Heart right ventricle (tissue), 16 donors: ENCODE data around the gene PIM1. TPM values are rescaled to one million over a fixed set of nuclear protein-coding genes. Genes with fewer than 3 reads are reported as not detected.

Experiments used
- ATAC-seq, 8 donors: fragments of 200-7000 bp; cut with Tn5 transposase; one replicate each; pipeline ENCODE4 v1.9.1; 2020; ENCODE audit warnings: mild to moderate bottlenecking in 8 of 8, moderate library complexity in 8 of 8, moderate number of reproducible peaks in 1 of 8
- DNase-seq, 2 donors: peaks; one replicate each; pipeline ENCODE4 v3.0.0-alpha.2; 2020
- H3K27ac ChIP-seq, 10 donors: fragments of 200-600 bp; sonication (generic) in 2 of 10; one replicate each; pipeline versions ENCODE4 v1.5.0 to v1.8.0; 2020 to 2022; ENCODE audit warnings: mild to moderate bottlenecking in 3 of 10
- H3K27me3 ChIP-seq, 7 donors: fragments of 200-600 bp; one replicate each; pipeline ENCODE4 v1.8.0; 2021 to 2022; ENCODE audit warnings: mild to moderate bottlenecking in 2 of 7
- H3K36me3 ChIP-seq, 9 donors: fragments of 200-600 bp; sonication (generic) in 1 of 9; one replicate each; pipeline versions ENCODE4 v1.5.0 to v1.8.0; 2020 to 2022; ENCODE audit warnings: mild to moderate bottlenecking in 2 of 9
- H3K4me1 ChIP-seq, 9 donors: fragments of 200-600 bp; sonication (generic) in 1 of 9; one replicate each; pipeline versions ENCODE4 v1.5.0 to v1.8.0; 2020 to 2022; ENCODE audit warnings: mild to moderate bottlenecking in 4 of 9
- H3K4me3 ChIP-seq, 10 donors: fragments of 200-600 bp; sonication (generic) in 2 of 10; one replicate each; pipeline versions ENCODE4 v1.5.0 to v1.8.0; 2020 to 2022; ENCODE audit warnings: mild to moderate bottlenecking in 7 of 10, moderate library complexity in 2 of 10
- H3K9me3 ChIP-seq, 11 donors: fragments of 200-600 bp in 10 of 11; sonication (generic) in 2 of 11; one replicate each; pipeline versions ENCODE4 v1.5.0 to v1.8.0; 2013 to 2022; ENCODE audit warnings: mild to moderate bottlenecking in 2 of 11, control low read depth in 1 of 11, moderate library complexity in 1 of 11
- WGBS, 2 donors: extraction: QIAGEN DNeasy Blood & Tissue Kit; methylation state at CpG; one replicate each; pipeline ENCODE4 v1.1.7; 2013; ENCODE audit warnings: inconsistent platforms in 1 of 2; 5-methylcytosine and 5-hydroxymethylcytosine counted together
- intact Hi-C, 10 donors: fragments of 100-400 bp; cut with DNase I; formaldehyde crosslinking; loops; one replicate each; pipeline versions ENCODE4 v1.11.1 to v1.14.2; 2022
- polyA plus RNA-seq, 2 donors: library from polyadenylated mRNA; stranded (reverse); fragments of 200-250 nt; gene quantifications; one replicate each; pipeline ENCODE4 v1.2.3, GENCODE V29; 2013
- total RNA-seq, 10 donors: library from RNA; stranded (reverse); fragmentation: NEBNext Ultra II Directional in 3 of 10; extraction: Animal tissue kit (Norgen Biotek cat#: 25700) in 3 of 10; gene quantifications; one replicate each; pipeline versions ENCODE4 v1.2.1 to v1.2.4, GENCODE V29; 2021 to 2023
- TF ChIP-seq, protein P1 (sequence below), 9 donors: fragments of 200-600 bp; sonication (generic) in 2 of 9; IDR thresholded peaks; one replicate each; pipeline versions ENCODE4 v1.5.0 to v1.8.0; 2021 to 2022; ENCODE audit warnings: antibody characterized with exemption in 9 of 9, mild to moderate bottlenecking in 5 of 9, moderate library complexity in 1 of 9
- donor health status: Arrhythmogenic right ventricular cardiomyopathy.
- donor health status: ischemic (EF 13 %, LVEDD 7.1; RV severe dilation, severe dysfunction).
- donor health status: healthy with polysubstance abuse.
- donor health status: DM: no; HTN: yes; CAD: no.
- donor health status: DM: no; HTN: no; CAD: no.
- donor health status: ischemic (EF 25% LVEDD 6.9; RV normal size, moderate dysfunction).
- donor health status: ischemic (EF 25% LVEDD 5.7; RV mildly dilated, moderate dysfunction).
- donor health status: healthy.
- donor health status: DM: yes; HTN: yes; CAD: no.
- donor health status: Ischemic cardiomyopathy.
- donor health status: ischemic (EF 35%, LVEDD 5.7; RV mildly dilated, moderate dysfunction).
- donor health status: nonischemic (EF 11% LVEDD 7.7; RV severe dilation, severe dysfunction).
- donor health status: DM: yes; HTN: yes; CAD: no.
- donor health status: PGD.
- donor health status: ischemic (EF 29% LVEDD 5.4; RV normal size, mild dysfunction).
- donor health status: nonischemic (EF 23%, LVEDD 6.1; RV moderate dilation, normal function).

Gene PIM1
- total and polyA plus RNA-seq, 12 donors: 9.2 to 106 (median 16.3) TPM

DNA sequence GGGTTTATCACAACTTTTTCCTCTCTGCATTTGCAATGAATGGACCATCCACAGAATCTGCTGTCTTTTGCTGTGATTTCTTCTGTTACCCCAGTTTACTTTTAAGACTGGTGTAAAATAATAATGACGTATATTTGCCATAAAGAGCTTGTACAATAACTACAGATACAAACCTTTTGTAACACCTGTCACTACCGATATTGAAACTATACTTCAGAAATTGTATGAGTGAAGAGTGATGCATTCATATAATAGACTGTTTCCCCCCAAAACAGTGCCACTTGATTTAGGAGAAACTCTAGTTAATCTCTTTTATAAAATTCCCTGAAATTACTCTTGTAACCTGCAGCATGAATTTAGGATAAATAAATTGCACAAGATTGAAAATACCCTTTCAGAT is 26.4 kb upstream of the PIM1 start:
- TF ChIP-seq, protein P1, sequence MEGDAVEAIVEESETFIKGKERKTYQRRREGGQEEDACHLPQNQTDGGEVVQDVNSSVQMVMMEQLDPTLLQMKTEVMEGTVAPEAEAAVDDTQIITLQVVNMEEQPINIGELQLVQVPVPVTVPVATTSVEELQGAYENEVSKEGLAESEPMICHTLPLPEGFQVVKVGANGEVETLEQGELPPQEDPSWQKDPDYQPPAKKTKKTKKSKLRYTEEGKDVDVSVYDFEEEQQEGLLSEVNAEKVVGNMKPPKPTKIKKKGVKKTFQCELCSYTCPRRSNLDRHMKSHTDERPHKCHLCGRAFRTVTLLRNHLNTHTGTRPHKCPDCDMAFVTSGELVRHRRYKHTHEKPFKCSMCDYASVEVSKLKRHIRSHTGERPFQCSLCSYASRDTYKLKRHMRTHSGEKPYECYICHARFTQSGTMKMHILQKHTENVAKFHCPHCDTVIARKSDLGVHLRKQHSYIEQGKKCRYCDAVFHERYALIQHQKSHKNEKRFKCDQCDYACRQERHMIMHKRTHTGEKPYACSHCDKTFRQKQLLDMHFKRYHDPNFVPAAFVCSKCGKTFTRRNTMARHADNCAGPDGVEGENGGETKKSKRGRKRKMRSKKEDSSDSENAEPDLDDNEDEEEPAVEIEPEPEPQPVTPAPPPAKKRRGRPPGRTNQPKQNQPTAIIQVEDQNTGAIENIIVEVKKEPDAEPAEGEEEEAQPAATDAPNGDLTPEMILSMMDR (IDR thresholded peaks at IDR 0.05): no peak
- Histone ChIP-seq H3K36me3 (no peaks in the 10 kb centered on the region), H3K4me1 (peaks cover 0 to 25% (median 3%) of the 10 kb centered on the region in 9 donors), H3K9me3 (no peaks in the 10 kb centered on the region), H3K4me3 (no peak overlapping the region), H3K27me3 (no peaks in the 10 kb centered on the region), H3K27ac (peak overlapping the region in 6 of 10 donors; percentile 9 to 72 (median 52))
- no peak for DNase-seq
- WGBS, 2 donors: 90 to 94% methylated on average over 2 of the region's 2 CpGs
- no peak for ATAC-seq
- intact Hi-C loops: no loop called here

DNA sequence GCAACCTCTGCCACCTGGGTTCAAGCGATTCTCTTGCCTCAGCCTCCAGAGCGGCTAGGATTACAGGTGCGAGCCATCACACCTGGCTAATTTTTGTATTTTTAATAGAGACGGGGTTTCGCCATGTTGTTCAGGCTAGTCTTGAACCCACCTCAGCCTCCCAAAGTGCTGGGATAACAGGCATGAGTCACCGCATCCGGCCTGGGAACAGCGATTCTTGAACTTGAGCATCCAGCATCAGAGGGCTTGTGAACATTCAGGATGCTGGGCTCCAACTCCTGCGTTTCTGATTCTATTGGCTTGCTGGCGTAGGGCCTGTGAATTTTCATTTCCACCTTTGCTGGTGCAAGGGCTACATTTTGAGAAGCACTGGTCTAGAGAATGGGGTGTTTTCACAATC is 24.5 kb upstream of the PIM1 start:
- H3K27ac ChIP-seq: peak overlapping the region in 5 of 10 donors; percentile 62 to 84 (median 73)
- WGBS, 2 donors: 92 to 96% methylated on average over 10 of the region's 10 CpGs
- TF ChIP-seq, protein P1 (IDR thresholded peaks at IDR 0.05): no peak

GRCh38 chr6:37146735-37147157 is 23.2 kb upstream of the PIM1 start:
- intact Hi-C loops: no loop called here
- no peak for ATAC-seq
- Histone ChIP-seq H3K4me1 (peaks cover 0 to 31% (median 9%) of the 10 kb centered on the region in 9 donors), H3K27ac (no peak overlapping the region), H3K9me3 (no peaks in the 10 kb centered on the region), H3K27me3 (no peaks in the 10 kb centered on the region), H3K4me3 (no peak overlapping the region), H3K36me3 (no peaks in the 10 kb centered on the region)
- no peak for DNase-seq
- 87 to 98% methylated on average over 7 of the region's 7 CpGs for WGBS, 2 donors
- TF ChIP-seq, protein P1 (IDR thresholded peaks at IDR 0.05): no peak

More for the DNA sequence above, 24.5 kb upstream of the PIM1 start:
- DNase-seq (no peak), ATAC-seq (no peak)
- Histone ChIP-seq H3K4me1 (peaks cover 0 to 38% (median 9%) of the 10 kb centered on the region in 9 donors), H3K9me3 (no peaks in the 10 kb centered on the region), H3K36me3 (no peaks in the 10 kb centered on the region), H3K27me3 (no peaks in the 10 kb centered on the region), H3K4me3 (no peak overlapping the region)
- intact Hi-C loops: no loop called here

- DNase-seq: no peak
- Histone ChIP-seq H3K9me3 (no peaks in the 10 kb centered on the region), H3K36me3 (no peaks in the 10 kb centered on the region), H3K27me3 (no peaks in the 10 kb centered on the region), H3K27ac (no peak overlapping the region), H3K4me3 (no peak overlapping the region), H3K4me1 (peaks cover 0 to 17% (median 8%) of the 10 kb centered on the region in 9 donors)
- intact Hi-C loops: no loop called here
- TF ChIP-seq, protein P1 (IDR thresholded peaks at IDR 0.05): no peak
- ATAC-seq: peak in 3 of 8 donors; percentile 20 to 45 (median 26)
These were observed 20.2 kb upstream of the PIM1 start for GRCh38 chr6:37149745-37150144.
